COR-L47 (cell line): ENCODE measurements around the gene SNRPA.
"Not testable (repeated sequence)": the region's sequence is repeated elsewhere in the genome, so short reads cannot be mapped to it uniquely, and the experiment has no call there.

Experiments
- DNase-seq: peaks from one replicate; lab custom pipeline; 2025; lab: John Stamatoyannopoulos, UW

Gene SNRPA

DNA sequence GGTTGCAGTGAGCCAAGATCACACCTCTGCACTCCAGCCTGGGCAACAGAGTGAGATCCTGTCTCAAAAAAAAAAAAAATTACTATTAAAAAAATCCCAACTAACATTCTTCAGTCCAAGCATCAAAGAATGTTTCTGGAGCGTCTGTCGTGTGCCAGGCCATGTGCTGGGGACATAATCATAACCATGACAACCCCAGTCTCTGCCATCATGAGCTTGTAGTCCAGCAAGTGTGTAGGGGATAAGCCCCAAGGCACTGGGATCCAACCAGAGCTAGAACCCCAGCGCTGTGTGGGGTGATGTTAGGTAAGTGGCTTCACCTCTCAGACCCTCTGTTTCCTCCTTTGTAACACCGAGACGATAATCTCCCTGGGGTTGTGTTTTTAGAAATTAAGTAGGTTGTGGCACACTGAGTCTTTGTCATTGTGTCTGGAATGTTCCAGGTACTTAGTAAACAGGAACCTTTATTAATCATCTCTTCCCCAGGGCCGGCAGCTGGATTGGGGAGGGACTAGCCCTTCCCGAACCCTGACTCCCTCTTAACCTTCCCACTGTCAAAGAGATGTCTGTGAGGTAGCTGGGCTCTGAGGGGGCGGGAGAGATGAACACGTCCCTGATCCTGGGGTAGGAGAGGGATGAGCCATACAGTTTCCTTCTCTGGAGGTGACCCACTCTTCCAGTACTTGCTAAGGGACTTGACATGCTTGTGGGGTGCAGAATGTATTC, 28.9 kb upstream of the SNRPA start:
- DNase-seq: no peak

DNA sequence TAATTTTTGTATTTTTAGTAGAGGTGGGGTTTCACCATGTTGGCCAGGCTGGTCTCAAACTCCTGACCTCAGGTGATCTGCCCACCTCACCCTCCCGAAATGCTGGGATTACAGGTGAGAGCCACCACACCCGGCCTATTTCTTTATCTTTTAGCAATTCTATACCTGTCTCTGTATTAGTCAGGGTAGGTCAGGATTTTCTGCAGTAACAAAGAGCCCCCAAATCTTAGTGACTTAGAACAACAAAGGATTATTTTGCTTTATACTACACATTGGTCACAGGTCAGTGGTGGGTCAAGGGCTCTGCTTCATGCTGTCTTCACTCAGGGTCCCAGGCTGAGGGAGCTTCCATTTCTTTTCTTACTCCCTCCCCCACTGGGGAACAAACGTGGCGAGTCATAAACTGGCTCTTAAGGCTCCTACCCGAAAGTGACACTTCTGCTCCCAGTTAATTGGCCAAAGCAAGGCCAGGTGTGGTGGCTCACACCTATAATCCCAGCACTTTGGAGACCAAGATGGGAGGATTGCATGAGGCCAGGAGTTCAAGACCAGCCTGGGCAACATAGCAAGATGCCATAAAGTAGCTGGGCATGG, 27.2 kb upstream of the SNRPA start:
- DNase-seq: no peak

DNA sequence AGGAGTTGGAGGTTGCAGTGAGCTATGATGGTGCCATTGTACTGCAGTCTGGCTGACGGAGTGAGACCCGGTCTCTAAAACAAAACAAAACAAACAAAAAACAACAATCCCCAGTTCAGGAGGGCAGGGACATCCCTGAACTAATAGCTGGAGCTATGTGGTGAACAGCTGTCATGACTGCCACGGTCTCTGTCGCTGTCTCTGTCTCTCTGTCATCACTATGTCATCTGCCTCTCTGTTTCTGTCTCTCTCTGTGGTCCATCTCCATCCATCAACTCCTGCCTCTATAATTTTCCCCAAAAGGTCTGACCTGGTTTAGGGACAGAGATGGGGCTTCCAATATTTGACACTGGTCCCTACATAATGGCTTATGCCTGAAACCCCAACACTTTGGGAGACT, 26.7 kb upstream of the SNRPA start:
- no peak for DNase-seq

DNA sequence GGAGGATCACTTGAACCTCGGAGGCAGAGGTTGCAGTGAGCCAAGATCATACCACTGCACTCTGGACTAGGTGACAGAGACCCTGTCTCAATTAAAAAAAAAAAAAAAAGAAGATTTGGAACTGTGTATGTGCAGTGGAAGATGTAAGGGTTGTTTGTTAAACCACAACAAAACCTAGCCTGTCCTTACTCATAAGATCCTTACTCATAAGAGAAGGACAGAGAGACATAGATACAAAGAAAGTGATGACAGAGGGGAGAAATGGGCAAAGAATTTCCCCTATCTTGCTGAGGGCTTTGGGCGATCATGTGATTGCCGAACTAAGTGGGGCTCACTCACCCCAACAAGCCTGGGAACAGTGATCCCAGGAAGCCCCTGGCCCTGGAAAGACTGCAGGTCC, 26.1 kb upstream of the SNRPA start:
- DNase-seq: no peak

DNA sequence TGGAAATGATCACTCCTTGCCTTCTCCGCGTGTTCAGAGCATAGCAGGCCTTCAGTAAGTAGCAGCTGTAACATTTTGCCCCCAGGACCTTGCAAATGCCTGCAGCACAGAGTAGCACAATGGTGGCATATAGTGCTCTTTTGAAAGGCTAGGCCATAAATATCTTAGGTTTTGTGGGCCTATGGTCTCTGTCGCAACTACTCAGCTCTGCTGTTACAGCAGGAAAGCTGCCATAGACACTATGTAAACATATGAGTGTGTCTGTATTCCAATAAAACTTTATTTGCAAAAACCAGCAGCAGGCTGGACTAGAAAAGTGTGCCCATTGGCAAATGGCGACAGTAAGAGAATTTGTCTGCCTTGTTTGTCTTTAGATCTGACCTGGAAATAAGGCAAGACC, 24.7 kb upstream of the SNRPA start:
- DNase-seq: no peak

DNA sequence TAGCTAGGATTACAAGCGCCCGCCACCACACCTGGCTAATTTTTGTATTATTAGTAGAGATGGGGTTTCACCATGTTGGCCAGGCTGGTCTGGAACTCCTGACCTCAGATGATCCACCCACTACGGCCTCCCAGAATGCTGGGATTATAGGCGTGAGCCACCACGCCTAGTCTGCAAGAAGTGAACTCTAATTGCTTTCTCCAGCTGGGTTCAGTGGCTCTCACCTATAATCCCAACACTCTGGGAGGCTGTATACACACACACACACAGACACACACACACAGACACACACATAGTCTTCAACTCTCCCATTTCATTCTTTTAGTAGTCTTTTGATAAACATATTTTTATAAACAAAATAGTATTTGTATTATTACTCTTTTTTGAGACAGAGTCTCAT, 20.9 kb upstream of the SNRPA start:
- DNase-seq: not testable (repeated sequence)

DNA sequence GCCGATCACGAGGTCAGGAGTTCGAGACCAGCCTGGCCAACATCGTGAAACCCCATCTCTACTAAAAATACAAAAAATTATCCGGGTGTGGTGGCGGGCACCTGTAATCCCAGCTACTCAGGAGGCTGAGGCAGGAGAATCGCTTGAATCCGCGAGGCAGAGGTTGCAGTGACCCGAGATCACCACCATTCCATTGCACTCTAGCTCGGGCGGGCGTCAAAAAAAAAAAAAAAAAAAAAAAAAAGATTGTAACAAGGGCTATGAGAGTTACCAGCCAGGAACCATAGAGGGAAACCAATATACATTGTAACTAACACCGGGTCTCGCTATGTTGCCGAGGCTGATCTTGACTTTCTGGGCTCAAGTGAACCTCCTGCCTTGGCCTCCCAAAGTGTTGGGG, 18.7 kb upstream of the SNRPA start:
- DNase-seq: not testable (repeated sequence)

DNA sequence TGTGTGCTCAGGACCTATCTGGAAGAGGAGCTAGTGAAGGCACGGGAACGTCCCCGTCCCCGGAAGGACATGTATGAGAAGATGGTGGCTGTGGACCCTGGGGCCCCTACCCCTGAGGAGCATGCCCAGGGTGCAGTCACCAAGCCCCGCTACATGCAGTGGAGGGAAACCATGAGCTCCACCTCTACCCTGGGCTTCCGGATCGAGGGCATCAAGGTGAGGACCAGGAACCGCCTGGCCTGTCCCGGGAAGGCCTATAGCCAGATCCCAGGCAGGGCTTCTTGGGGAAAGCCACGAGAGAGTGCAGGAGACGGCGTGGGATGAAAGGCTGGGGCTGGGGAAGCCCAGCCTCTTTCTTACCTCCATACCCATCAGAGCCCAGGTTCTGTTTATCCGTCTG, 17.9 kb upstream of the SNRPA start:
- no peak for DNase-seq

DNA sequence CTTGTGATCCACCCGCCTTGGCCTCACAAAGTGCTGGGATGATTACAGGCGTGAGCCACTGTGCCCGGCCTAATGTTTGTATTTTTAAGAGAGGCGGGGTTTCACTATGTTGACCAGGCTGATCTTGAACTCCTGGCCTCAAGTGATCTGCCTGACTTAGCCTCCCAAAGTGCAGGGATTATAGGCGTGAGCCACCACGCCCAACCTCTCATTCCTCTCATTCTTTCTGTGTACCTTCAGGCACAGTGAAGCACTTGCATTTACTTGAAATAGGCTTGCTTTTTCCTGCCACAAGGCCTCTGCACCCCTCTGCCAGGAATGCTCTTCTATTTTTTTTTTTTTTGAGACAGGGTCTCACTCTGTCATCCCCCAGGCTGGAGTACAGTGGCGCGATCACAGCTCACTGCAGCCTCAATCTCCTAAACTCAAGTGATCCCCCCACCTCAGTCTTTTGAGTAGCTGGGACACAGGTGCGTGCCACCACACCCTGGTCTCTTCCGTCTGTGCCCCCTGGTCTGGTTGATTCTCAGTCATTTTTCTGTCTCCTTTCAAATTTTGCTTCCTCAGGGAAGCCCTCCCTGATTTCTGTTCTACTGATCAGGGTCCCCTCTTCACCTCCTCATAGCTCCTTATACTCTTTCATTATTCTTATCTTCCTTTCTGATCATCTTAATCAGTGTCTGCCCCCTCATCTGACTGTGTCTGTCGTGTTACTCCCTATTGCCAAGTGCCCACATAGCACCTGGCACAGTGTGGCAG, 15.8 kb upstream of the SNRPA start:
- no peak for DNase-seq

DNA sequence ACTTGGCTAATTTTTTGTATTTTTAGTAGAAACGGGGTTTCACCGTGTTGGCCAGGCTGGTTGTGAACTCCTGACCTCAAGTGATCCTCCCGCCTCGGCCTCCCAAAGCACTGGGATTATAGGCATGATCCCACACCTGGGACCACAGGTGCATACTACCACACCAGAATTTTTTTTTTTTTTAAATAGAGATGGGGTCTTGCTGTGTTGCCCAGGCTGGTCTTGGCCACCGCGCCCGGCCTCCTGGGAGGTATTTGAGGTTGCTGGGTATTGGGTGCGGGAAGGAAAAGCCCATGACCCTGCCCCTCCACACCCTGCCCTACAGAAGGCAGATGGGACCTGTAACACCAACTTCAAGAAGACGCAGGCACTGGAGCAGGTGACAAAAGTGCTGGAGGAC, 14.3 kb upstream of the SNRPA start:
- no peak for DNase-seq

DNA sequence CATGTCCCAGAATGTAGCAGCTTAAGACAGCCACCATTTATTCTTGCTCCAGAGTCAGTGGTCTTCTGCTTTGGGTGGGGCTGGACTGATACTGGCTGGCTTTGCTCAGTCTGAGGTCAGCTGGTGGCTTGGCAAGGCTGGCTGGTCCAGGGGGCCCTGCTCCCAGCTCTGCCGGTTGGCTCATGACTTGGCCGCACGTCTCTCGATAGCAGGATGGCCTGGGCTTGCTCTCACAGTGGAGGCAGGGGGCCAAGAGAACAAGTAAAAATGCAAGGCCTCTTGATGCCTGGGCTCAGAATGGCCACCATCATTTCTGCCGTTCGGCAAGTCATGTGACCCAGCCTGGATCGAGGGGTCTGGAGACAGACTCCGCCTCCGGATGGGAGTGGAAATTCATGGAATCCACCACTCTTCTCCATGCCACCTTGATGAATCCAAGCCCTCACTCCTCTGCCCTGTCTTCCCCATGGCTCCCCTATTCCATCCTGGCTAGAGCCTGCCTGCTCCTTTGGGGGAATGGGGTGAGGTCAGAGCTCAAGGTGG, 13.8 kb upstream of the SNRPA start:
- DNase-seq: no peak

DNA sequence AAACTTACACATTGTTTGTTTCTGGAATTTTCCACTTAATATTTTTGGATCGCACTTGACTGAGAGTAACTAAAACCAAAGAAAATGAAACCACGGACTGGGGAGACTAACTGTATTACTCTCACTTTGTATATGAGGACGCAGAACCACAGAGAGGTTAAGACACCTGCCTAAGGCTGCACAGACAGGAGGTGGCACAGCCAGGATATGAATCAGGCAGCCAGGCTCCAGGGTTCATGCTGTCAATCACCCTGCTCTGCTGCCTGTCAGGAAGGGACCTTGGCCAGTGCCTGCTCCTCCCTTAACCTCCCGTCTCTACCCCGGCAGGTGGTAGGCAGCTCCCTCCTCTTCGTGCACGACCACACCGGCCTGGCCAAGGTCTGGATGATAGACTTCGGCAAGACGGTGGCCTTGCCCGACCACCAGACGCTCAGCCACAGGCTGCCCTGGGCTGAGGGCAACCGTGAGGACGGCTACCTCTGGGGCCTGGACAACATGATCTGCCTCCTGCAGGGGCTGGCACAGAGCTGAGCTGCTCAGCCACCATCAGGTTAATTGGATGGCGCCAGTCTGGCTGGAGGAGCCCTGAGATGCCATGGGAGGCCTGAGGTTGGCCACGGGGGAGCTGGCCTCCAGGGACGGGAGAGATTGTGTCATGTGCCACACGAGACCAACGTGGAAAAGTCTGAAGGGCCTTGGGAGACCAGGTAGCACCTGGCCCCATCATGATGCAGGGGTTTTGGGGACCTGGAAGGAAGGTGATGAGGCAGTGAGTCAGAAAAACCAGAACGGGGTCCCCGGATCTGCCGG, 11.8 kb upstream of the SNRPA start:
- DNase-seq: no peak

DNA sequence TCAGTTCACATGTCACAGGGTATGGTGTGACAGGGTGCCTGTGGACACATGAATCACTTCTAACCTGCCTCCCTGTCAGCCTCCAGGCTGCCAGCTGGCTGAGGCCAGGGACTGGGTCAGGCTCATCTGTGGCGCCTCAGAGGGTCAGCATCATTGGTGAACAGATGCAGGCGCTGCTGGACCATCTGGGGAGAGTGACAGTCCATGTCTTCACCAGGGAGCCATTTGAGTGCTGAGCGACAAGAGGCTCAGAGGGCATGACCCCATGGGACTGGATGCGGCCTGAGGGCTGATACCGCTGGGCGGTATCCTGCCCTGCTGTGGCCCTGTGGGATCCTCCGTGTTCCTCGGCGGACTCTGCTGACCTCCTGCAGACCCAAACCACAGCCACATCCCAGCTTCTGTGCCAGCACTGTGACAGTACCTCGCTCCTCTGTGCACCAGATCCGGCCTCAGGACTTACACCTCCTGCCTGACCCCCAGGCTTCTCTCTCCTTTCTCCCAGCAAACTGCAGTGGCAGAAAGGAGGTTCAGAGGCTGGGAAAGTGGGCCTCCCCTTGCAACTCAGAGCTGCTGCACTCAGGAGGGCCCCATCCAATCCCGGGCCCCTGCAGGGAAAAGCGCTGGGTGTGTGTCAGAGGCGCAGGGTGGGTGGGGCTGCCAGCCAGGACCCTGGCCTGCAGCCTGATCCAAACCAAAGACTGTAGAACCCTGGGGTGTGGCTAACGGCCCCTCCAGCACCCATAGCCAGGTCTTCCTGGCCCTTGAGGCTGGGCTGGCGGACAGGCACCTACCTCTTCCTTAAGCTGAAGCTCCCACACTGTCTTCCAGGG, 10.9 kb upstream of the SNRPA start:
- DNase-seq: no peak

DNA sequence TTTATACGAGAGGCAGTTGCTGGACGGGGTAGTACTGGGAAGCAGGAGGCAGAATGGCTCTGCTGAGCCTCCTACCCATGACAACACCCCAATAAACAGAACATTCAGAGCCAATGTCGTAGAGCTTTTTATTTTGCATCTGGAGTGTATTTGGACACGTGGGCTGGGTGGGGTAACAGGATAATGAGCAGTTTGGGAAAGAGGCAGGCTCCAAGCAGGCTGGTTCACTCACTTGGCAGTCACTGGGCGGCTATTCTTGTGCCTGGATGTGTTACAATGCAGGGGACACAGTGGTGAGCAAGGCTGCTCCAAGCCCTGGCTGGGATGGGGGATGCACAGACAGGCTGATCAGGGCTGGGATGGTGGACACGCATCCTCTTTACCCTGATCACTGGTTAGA, 10.3 kb upstream of the SNRPA start:
- no peak for DNase-seq

DNA sequence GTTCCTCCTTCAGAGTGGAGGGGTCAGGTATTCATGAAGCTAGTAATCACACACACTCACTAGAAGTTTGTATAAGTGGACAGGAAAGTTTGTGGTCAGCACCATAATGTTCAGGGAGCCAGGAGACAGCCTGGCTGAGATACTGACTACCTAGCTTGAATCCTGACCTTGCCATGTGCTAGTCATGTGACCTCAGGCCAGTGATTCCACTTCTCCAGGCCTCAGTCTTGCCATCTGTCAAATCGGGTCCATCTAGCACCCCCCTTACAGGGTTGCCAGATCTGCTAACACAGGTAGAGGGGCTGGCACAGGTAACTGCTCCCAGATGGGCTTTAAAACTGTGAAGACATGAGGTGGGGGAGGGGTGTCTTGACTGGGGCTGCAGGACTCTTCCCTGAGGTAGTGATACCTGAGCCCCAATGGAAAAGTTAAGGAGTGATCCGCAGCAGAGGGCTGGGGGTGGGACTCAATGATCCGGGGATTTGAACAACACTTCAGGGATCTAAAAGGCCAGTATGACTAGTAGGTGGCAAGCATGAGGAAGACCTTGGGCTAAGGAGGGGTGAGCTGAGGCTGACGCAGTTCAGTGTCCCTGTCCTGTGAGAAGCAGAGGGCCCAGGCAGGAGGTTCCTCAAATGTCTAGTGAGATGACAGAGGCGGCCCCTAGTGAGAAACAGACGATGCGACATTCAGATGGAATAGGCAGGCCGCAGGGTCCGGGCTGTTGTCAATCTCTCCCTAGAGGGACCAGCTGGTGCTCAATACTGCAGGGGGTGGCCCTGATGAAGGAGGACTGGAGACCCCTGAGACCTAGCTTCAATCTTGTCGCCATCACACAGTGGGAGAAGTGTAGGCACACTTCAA, 9.2 kb upstream of the SNRPA start:
- DNase-seq: no peak

DNA sequence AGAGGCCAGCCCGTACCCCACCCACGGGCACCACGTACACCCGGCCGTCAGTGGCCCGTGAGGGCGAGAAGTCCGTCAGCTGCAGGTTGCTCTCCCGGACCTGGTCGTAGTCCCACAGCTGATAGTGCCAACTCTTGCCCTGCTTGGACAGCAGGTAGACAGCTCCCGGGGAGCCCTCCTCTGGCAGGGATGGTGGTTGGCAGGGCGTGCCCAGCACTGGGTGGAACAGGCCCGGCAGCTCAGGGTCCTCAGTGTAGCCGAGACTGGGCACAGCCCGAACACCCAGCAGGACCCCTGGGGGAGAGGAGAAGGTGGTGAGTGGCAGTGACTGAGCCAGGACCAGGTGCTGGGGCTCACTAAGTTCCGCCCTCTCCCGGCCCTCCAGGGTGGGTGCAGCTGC, 8.5 kb upstream of the SNRPA start:
- DNase-seq: no peak

DNA sequence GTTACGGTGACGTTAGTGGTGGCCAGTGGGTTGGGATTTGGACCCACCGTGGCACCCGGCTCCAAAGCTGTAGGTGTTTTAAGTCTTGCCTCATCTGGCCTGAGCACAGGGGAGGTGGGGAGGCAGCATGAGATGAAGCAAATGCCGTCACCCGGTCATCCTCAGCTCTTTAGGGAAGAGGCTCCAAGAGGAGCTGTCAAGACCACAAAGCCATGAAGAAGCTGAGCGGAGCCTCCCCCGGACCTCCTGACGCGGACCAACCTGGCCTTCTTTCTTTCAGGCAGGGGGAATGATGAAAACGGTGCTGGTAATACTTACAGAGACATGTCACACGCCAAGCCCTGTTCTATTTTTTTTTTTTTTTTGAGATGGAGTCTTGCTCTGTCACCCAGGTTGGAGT, 8.1 kb upstream of the SNRPA start:
- no peak for DNase-seq

DNA sequence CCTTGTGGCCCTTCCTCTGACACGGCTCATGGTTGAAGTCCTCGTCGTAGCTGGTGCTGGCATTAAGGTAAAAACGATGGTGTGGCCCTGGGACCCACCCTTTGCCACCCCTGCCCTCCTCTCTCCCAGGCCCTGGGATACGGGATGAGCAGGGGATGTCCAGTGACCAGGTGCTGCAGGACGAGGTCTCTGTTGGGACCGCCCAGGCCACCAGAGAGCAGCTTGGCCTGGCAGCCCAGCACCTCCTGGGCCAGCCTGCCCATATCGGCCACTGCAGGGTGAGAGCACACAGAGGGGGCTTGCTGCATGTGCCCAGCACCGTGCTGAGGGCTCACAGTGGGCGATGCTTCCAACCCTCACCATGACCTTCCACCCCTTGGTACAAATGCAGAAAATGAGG, 7.1 kb upstream of the SNRPA start:
- no peak for DNase-seq

DNA sequence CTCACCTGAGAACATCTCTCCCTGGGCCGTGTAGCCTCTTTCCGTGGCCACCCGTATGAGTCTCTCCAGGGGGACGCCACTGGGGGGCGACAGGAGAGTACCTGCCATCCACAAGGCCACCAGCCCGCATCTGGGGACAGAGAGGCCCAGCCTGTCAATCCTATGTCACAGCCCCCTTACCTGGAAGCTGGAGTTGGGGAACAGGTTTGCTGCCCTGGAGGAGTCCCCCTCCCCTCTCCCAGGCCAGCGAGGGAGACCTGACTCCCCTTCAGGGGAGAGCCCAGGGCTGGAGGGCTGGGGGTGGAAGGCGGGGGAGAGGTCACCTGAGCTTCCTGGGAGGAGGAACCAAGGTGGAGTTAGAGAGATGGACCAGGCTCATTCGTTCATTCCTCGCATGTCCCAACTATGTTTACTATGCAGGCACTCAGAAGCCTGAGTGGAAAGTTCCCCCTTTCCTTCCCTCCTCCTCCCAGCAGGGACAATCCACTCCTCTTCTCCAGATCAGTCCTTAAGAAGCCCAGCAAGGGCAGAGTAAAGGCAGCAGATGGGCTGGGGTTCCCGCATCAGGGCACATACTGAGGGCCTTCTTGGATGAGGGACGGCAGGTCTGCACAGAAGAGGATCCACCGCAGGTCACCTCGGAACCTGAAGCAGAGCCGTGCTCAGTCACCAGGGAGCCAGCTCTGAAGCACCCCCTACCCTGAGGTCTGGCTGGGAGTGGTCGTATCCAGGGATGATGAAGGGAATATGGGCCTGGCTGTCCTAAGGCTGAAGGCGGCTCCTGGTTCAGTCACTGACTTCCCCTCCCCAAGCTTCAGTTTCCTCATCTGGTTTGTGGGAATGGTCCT, 6.2 kb upstream of the SNRPA start:
- DNase-seq: no peak

DNA sequence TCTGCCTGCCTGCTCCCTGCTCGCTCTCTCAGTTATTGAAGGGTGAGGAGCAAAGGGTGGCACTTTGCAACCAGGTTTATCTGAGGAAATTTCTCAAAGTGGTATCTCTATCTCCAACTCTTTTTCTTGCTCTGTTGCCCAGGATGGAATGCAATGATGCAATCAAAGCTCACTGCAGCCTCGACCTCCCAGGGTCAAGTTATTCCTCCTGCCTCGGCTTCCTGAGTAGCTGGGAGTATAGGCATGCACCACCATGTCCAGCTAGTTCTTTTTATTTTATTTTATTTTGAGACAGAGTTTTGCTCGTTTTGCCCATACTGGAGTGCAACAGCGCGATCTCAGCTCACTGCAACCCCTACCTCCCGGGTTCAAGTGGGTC, 5.6 kb upstream of the SNRPA start:
- DNase-seq: no peak
